CD8-positive, alpha-beta memory T cell (primary cell): Measurements from ENCODE around the gene GCAT. TPM values are rescaled to one million over a fixed set of nuclear protein-coding genes. Genes with fewer than 3 reads are reported as not detected.

Experiments
- CTCF ChIA-PET: fragments of 350-600 bp; sonication (Branson Sonifier 250); formaldehyde crosslinking; loops from one replicate; lab custom pipeline; 2021; ENCODE audit warnings: antibody characterized with exemption; lab: Charles Lee
- POLR2A ChIA-PET: fragments of 350-600 bp; sonication (Branson Sonifier 250); formaldehyde crosslinking; loops from one replicate; lab custom pipeline; 2021; ENCODE audit warnings: antibody characterized with exemption; lab: Charles Lee
- DNase-seq, 5 donors: peaks; one replicate each; pipeline versions ENCODE4 v3.0.0 to v3.0.0-alpha.2; 2020 to 2022; ENCODE audit warnings: mixed read lengths in 1 of 5
- H3K27ac ChIP-seq: one replicate; pipeline ENCODE4 v1.7.0; 2013; ENCODE audit warnings: low read depth, mild to moderate bottlenecking, low read length, moderate library complexity
- H3K27me3 ChIP-seq: 2 replicates; pipeline ENCODE4 v1.7.0; 2013; ENCODE audit warnings: low read length, mild to moderate bottlenecking; ENCODE audit not compliant: insufficient read depth, poor library complexity, severe bottlenecking
- H3K36me3 ChIP-seq: 2 replicates; pipeline ENCODE4 v1.7.0; 2013; ENCODE audit warnings: mild to moderate bottlenecking, low read length, moderate library complexity; ENCODE audit not compliant: insufficient read depth
- H3K4me1 ChIP-seq: 2 replicates; pipeline ENCODE4 v1.7.0; 2013; ENCODE audit warnings: mild to moderate bottlenecking, low read length, moderate library complexity; ENCODE audit not compliant: insufficient read depth
- H3K4me3 ChIP-seq: 2 replicates; pipeline ENCODE4 v1.7.0; 2013; ENCODE audit warnings: mild to moderate bottlenecking, low read length
- H3K9me3 ChIP-seq: 2 replicates; pipeline ENCODE4 v1.7.0; 2013; ENCODE audit warnings: mild to moderate bottlenecking, low read length
- H3K27ac Mint-ChIP-seq, 8 donors: one replicate each; pipeline ENCODE4 v1.8.0; 2020 to 2021; ENCODE audit warnings: mixed read lengths in 8 of 8, mild to moderate bottlenecking in 6 of 8, inconsistent platforms in 3 of 8, moderate library complexity in 3 of 8
- H3K27me3 Mint-ChIP-seq, 2 donors: one replicate each; pipeline ENCODE4 v1.8.0; 2020 to 2021; ENCODE audit warnings: mixed read lengths in 2 of 2, mild to moderate bottlenecking in 1 of 2, moderate library complexity in 1 of 2
- H3K36me3 Mint-ChIP-seq, 3 donors: one replicate each; pipeline ENCODE4 v1.8.0; 2020 to 2021; ENCODE audit warnings: mixed read lengths in 3 of 3, inconsistent platforms in 1 of 3, mild to moderate bottlenecking in 1 of 3
- H3K4me1 Mint-ChIP-seq, 3 donors: one replicate each; pipeline ENCODE4 v1.8.0; 2020 to 2021; ENCODE audit warnings: mixed read lengths in 3 of 3, inconsistent platforms in 1 of 3, mild to moderate bottlenecking in 1 of 3
- H3K4me3 Mint-ChIP-seq, 7 donors: one replicate each; pipeline ENCODE4 v1.8.0; 2020 to 2021; ENCODE audit warnings: mixed read lengths in 7 of 7, mild to moderate bottlenecking in 6 of 7, moderate library complexity in 4 of 7, inconsistent platforms in 2 of 7
- H3K9me3 Mint-ChIP-seq, 5 donors: one replicate each; pipeline ENCODE4 v1.8.0; 2020 to 2022; ENCODE audit warnings: mixed read lengths in 5 of 5, mild to moderate bottlenecking in 3 of 5, moderate library complexity in 2 of 5, inconsistent platforms in 1 of 5
- polyA plus RNA-seq: library from polyadenylated mRNA; unstranded; fragments of 300-500 nt; fragmentation: Illumina TruSeq; gene quantifications from one replicate; pipeline ENCODE4 v1.2.3, GENCODE V29; 2021
- total RNA-seq, 2 experiments: library from RNA; stranded (reverse); gene quantifications; one replicate each; pipeline ENCODE4 v1.2.3, GENCODE V29; 2021

Gene GCAT
- total and polyA plus RNA-seq, 3 experiments from 2014 or later = 1.6 to 10.0 (median 9.3) TPM

DNA sequence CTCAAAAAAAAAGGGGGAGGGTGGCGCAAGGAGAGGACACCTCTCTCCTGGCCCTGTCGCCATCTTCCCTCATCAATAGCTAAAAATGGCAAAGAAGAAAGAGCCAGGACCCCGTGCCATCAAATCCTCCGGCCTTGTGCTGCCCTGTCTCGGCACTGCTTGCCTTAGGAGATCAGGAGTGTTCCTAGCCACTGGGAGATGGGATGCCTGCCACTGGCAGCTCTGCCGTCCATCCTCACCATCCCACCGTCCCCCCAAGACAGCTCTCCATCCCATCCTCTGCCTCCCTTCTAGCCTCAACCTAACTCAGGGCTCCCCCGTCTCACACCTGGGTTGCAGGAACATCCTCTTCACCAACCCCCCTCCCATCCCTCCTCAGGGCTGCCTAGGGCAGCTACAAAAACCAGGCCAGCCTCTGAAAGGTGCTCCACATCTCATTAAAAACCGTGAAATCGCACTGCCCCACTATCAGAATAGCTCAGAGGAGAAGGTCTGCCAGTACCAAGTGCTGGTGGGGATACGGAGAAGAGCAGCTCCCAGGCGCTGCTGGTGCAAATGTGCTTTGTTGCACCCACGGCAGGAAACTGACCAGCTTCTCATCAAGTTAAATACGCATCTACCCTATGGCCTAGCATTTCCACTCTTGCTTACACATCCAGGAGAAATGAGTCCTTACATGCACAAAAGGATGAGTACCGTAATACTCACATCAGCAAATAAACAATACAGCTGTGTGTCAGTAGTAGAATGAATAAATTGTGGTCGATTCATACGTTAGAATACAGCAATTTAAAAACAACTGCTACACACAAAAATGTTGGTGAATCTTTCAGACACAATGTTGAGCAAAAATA, 31.7 kb upstream of the GCAT start:
- H3K27ac ChIP-seq = no peak overlapping the region
- no peaks in the 10 kb centered on the region for H3K36me3 ChIP-seq
- no peaks in the 10 kb centered on the region for H3K9me3 ChIP-seq
- Mint-ChIP-seq H3K9me3 (no peaks in the 10 kb centered on the region), H3K4me1 (no peaks in the 10 kb centered on the region), H3K36me3 (peaks cover 0 to 27% (median 4%) of the 10 kb centered on the region in 3 donors), H3K27me3 (no peaks in the 10 kb centered on the region), H3K27ac (peak overlapping the region in 2 of 8 donors; percentile 60 to 75), H3K4me3 (no peak overlapping the region)
- POLR2A ChIA-PET = interaction anchor here (0.7 kb wide), 1 partner anchor 290 kb away, joined by 4 read pairs; no protein-coding TSS in a partner anchor
- H3K4me3 ChIP-seq = no peak overlapping the region
- no peak for DNase-seq
- no peaks in the 10 kb centered on the region for H3K27me3 ChIP-seq
- no peaks in the 10 kb centered on the region for H3K4me1 ChIP-seq
- CTCF ChIA-PET = no interaction called here

- POLR2A ChIA-PET = interaction anchor here (0.7 kb wide), 1 partner anchor 291 kb away, joined by 4 read pairs; no protein-coding TSS in a partner anchor
Measured at GRCh38 chr22:37776639-37777005, 31.1 kb upstream of the GCAT start.

DNA sequence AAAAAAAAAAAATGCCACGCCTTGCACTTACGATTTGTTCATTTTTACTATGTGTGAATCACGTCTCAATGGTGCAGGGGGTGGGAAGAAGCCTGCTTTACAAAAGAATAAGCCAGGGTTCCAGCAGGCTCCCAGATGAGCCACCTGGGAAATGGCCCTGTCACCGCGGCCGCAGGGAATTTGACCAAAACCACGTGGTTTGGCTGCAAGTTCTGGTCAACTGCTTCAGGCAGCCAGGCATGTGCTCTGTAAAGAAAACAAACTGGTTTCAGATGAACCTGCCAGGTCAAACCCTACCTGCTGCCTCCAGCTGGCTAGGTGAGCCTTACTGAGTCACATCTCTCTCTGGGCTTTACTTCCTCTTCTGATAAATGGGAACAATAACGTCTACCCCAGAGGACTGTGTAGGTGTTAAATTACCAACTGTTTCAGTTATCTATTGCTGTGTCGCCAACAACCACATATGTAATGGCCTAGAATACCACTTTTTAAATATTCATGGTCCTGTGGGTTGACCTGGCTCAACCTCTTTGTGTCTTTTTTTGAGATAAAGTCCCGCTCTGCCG, 30.5 kb upstream of the GCAT start:
- Histone ChIP-seq H3K4me1 (no peaks in the 10 kb centered on the region), H3K36me3 (no peaks in the 10 kb centered on the region), H3K27me3 (no peaks in the 10 kb centered on the region), H3K4me3 (no peak overlapping the region), H3K9me3 (no peaks in the 10 kb centered on the region), H3K27ac (no peak overlapping the region)
- Mint-ChIP-seq H3K9me3 (no peaks in the 10 kb centered on the region), H3K4me3 (no peak overlapping the region), H3K4me1 (no peaks in the 10 kb centered on the region), H3K27ac (no peak overlapping the region), H3K36me3 (peaks cover 0 to 18% (median 4%) of the 10 kb centered on the region in 3 donors), H3K27me3 (peaks cover 0 to 2% of the 10 kb centered on the region in 2 donors)
- DNase-seq = no peak
- ChIA-PET POLR2A (interaction anchor here (0.7 kb wide), 1 partner anchor 292 kb away, joined by 4 read pairs; no protein-coding TSS in a partner anchor), CTCF (no interaction called here)

More at GRCh38 chr22:37776639-37777005, 31.1 kb upstream of the GCAT start:
- no peak for DNase-seq
- H3K9me3 ChIP-seq = no peaks in the 10 kb centered on the region
- H3K4me1 ChIP-seq = no peaks in the 10 kb centered on the region
- no peaks in the 10 kb centered on the region for H3K36me3 ChIP-seq
- peaks cover 0 to 22% (median 4%) of the 10 kb centered on the region in 3 donors for H3K36me3 Mint-ChIP-seq
- no peak overlapping the region for H3K4me3 ChIP-seq
- H3K4me3 Mint-ChIP-seq = no peak overlapping the region
- H3K27ac Mint-ChIP-seq = peak overlapping the region in 2 of 8 donors; percentile 38 to 75
- H3K9me3 Mint-ChIP-seq = no peaks in the 10 kb centered on the region
- CTCF ChIA-PET = no interaction called here
- no peaks in the 10 kb centered on the region for H3K27me3 ChIP-seq
- no peak overlapping the region for H3K27ac ChIP-seq
- no peaks in the 10 kb centered on the region for H3K4me1 Mint-ChIP-seq
- H3K27me3 Mint-ChIP-seq = no peaks in the 10 kb centered on the region

DNA sequence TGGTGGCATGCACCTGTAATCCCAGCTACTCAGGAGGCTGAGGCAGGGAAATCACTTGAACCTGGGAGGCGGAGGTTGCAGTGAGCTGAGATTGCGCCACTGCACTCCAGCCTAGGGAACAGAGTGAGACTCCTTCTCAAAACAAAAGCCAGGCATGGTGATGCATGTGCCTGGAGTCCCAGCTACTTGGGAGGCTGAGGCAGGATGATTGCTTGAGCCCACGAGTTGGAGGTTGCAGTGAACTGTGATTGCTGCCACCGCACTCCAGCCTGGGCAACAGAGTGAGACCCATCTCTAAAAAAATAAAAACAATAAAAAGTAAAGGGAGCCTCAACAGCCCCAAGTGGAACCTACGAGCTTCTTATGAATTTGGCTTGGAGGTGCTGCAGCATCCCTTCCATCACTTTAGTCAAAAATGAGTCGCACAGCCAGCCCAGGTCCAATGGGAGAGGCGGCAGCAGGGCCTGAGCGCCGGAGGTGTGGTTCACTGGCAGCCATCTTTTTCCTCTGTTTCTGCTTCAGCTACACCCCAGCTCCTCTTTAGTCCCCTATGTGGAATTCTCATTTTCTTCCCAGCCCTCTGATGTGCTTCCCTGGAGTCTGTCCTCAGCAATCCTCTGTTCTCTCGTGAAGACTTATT, 29.2 kb upstream of the GCAT start:
- no peak for DNase-seq
- Histone ChIP-seq H3K9me3 (no peaks in the 10 kb centered on the region), H3K36me3 (no peaks in the 10 kb centered on the region), H3K4me3 (no peak overlapping the region), H3K4me1 (no peaks in the 10 kb centered on the region), H3K27ac (no peak overlapping the region), H3K27me3 (no peaks in the 10 kb centered on the region)
- peaks cover 0 to 5% (median 2%) of the 10 kb centered on the region in 3 donors for H3K36me3 Mint-ChIP-seq
- no peaks in the 10 kb centered on the region for H3K9me3 Mint-ChIP-seq
- CTCF ChIA-PET = no interaction called here
- H3K27ac Mint-ChIP-seq = no peak overlapping the region
- no peak overlapping the region for H3K4me3 Mint-ChIP-seq
- POLR2A ChIA-PET = no interaction called here
- peaks cover 0 to 2% of the 10 kb centered on the region in 2 donors for H3K27me3 Mint-ChIP-seq
- H3K4me1 Mint-ChIP-seq = no peaks in the 10 kb centered on the region

GRCh38 chr22:37781434-37782059, 26.2 kb upstream of the GCAT start:
- no peaks in the 10 kb centered on the region for H3K27me3 ChIP-seq
- no peaks in the 10 kb centered on the region for H3K36me3 ChIP-seq
- no peak for DNase-seq
- no peak overlapping the region for H3K27ac ChIP-seq
- Mint-ChIP-seq H3K36me3 (no peaks in the 10 kb centered on the region), H3K4me1 (no peaks in the 10 kb centered on the region), H3K27me3 (peaks cover 7 to 8% of the 10 kb centered on the region in 2 donors), H3K9me3 (no peaks in the 10 kb centered on the region), H3K4me3 (peak overlapping the region in 1 of 7 donors; percentile 44), H3K27ac (no peak overlapping the region)
- ChIA-PET POLR2A (no interaction called here), CTCF (no interaction called here)
- no peaks in the 10 kb centered on the region for H3K4me1 ChIP-seq
- H3K9me3 ChIP-seq = no peaks in the 10 kb centered on the region
- H3K4me3 ChIP-seq = no peak overlapping the region

DNA sequence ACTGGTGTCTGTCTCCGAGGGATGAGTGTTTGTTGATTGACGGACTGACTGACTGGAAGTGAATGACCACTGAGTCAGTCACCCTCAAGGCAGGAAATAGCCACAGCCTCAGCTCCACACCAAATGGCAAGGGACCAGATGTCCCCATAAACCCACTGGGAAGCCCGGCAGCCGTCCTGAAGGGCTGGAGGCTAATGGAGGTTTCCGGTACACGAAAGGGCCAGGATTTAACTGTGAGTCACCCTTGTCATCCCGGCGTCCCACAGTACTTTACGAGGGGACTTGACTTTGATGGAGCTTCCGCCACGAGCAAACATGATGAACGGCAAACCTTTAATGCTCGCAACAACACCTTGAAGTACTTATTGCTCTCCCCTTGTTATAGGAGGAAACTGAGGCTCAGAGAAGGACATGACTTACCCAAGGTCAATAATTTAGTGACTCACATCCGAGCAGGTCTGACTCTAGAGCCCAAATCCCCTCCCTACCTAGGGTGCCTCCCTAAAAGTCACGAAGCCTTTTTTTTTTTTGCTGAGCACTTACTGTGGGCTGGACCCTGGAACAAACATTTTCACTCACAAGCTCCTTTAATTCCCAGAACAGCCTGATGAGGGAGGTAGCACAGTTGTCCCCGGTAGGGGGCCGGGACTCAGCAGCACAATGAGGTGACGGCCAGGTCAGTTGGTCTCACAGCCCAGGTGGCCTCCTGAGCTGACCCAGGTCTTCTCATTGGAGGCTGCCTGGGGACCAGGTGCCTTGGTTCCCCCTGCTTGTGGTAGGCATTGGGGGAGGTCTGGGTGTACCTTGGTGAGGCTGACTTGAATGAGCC, 25.2 kb upstream of the GCAT start:
- Histone ChIP-seq H3K27ac (no peak overlapping the region), H3K27me3 (no peaks in the 10 kb centered on the region), H3K4me3 (no peak overlapping the region), H3K4me1 (no peaks in the 10 kb centered on the region), H3K36me3 (no peaks in the 10 kb centered on the region), H3K9me3 (no peaks in the 10 kb centered on the region)
- Mint-ChIP-seq H3K4me1 (no peaks in the 10 kb centered on the region), H3K4me3 (no peak overlapping the region), H3K27ac (no peak overlapping the region), H3K9me3 (no peaks in the 10 kb centered on the region), H3K36me3 (no peaks in the 10 kb centered on the region), H3K27me3 (peaks cover 7 to 8% of the 10 kb centered on the region in 2 donors)
- POLR2A ChIA-PET = interaction anchor here (0.5 kb wide), 1 partner anchor 8 kb away, joined by 7 read pairs; no protein-coding TSS in a partner anchor
- DNase-seq = no peak
- CTCF ChIA-PET = no interaction called here

- no peak for DNase-seq
- Mint-ChIP-seq H3K36me3 (no peaks in the 10 kb centered on the region), H3K27me3 (peaks cover 7 to 8% of the 10 kb centered on the region in 2 donors), H3K4me1 (no peaks in the 10 kb centered on the region), H3K9me3 (no peaks in the 10 kb centered on the region), H3K4me3 (no peak overlapping the region), H3K27ac (peak overlapping the region in 1 of 8 donors; percentile 47)
- Histone ChIP-seq H3K4me1 (no peaks in the 10 kb centered on the region), H3K27ac (no peak overlapping the region), H3K36me3 (no peaks in the 10 kb centered on the region), H3K4me3 (no peak overlapping the region), H3K9me3 (no peaks in the 10 kb centered on the region), H3K27me3 (no peaks in the 10 kb centered on the region)
- ChIA-PET POLR2A (no interaction called here), CTCF (no interaction called here)
Measured at GRCh38 chr22:37784829-37785495, 22.8 kb upstream of the GCAT start.
